Activated T-helper 9 cell treated with anti-CD3 and anti-CD28 coated beads, Interleukin-2, amount 50 U/mL, for 16 hours (primary cell): ENCODE results near the gene DRD1.
A peak's percentile ranks its signal among the peaks of the same experiment; 100 is the strongest.
"Not testable (repeated sequence)": the region's sequence is repeated elsewhere in the genome, so short reads cannot be mapped to it uniquely, and the experiment has no call there.

ENCODE experiments used
- DNase-seq: peaks from one replicate; pipeline ENCODE4 v3.0.0-alpha.2; 2020; ENCODE audit warnings: low read depth

Gene DRD1

GRCh38 chr5:175467983-175468690 lies 24.2 kb upstream of the DRD1 start:
- DNase-seq: no peak

GRCh38 chr5:175466700-175467318 lies 22.8 kb upstream of the DRD1 start:
- DNase-seq: no peak

GRCh38 chr5:175465282-175465681 lies 21.3 kb upstream of the DRD1 start:
- no peak for DNase-seq

- no peak for DNase-seq
Observed at GRCh38 chr5:175464942-175465233, 20.9 kb upstream of the DRD1 start.

- peak; percentile 19 for DNase-seq
Observed at GRCh38 chr5:175464074-175464941, 20.3 kb upstream of the DRD1 start.

- DNase-seq: no peak
Observed at GRCh38 chr5:175463641-175464040, 19.7 kb upstream of the DRD1 start.

GRCh38 chr5:175461370-175461769 lies 17.4 kb upstream of the DRD1 start:
- no peak for DNase-seq

GRCh38 chr5:175460552-175460951 lies 16.6 kb upstream of the DRD1 start:
- no peak for DNase-seq

GRCh38 chr5:175460126-175460525 lies 16.1 kb upstream of the DRD1 start:
- no peak for DNase-seq

- DNase-seq: no peak
Observed at GRCh38 chr5:175457466-175457865, 13.5 kb upstream of the DRD1 start.

GRCh38 chr5:175456105-175456742 lies 12.2 kb upstream of the DRD1 start:
- no peak for DNase-seq

- DNase-seq: not testable (repeated sequence)
Observed at GRCh38 chr5:175454338-175454737, 10.4 kb upstream of the DRD1 start.

- DNase-seq: no peak
Observed at GRCh38 chr5:175452166-175452565, 8.2 kb upstream of the DRD1 start.

- DNase-seq: no peak
Observed at GRCh38 chr5:175448276-175448675, 4.3 kb upstream of the DRD1 start.

- no peak for DNase-seq
Observed at GRCh38 chr5:175447571-175447970, 3.6 kb upstream of the DRD1 start.

- not testable (repeated sequence) for DNase-seq
Observed at GRCh38 chr5:175446378-175446777, 2.4 kb upstream of the DRD1 start.

GRCh38 chr5:175444905-175445456 lies 999 bp upstream of the DRD1 start:
- DNase-seq: no peak

- no peak for DNase-seq
Observed at GRCh38 chr5:175443514-175444059, 395 bp downstream of the DRD1 start.

- no peak for DNase-seq
Observed at GRCh38 chr5:175438234-175438857, 5.6 kb downstream of the DRD1 start.

GRCh38 chr5:175436359-175436758 lies 7.6 kb downstream of the DRD1 start:
- no peak for DNase-seq

GRCh38 chr5:175434800-175435199 lies 9.2 kb downstream of the DRD1 start:
- DNase-seq: no peak

GRCh38 chr5:175427762-175428161 lies 16.2 kb downstream of the DRD1 start:
- DNase-seq: no peak
